ENCODE results near the gene RAD51B. TPM values are rescaled to one million over a fixed set of nuclear protein-coding genes. Genes with fewer than 3 reads are reported as not detected.
A peak's percentile ranks its signal among the peaks of the same experiment; 100 is the strongest.

The RAD51B gene
- total and polyA plus RNA-seq, 2 of the 13 experiments (the other 11 are each of a cell fraction or from before 2014, with no cell fraction given): 7.0 to 9.5 TPM

GRCh38 chr14:68547305-68548193 lies 728.0 kb downstream of the RAD51B start:
- BruUV-seq (replicated peaks): no TSS peak
- peaks cover 26% of the 10 kb centered on the region for H3K4me1 ChIP-seq (ENCODE audit: insufficient read depth, low read length)
- no peaks in the 10 kb centered on the region for H3K79me2 ChIP-seq (ENCODE audit: insufficient read depth, low read length)
- DNase-seq (ENCODE audit: low spot score) (no peak), FAIRE-seq (no peak), ATAC-seq (no peak)
- H3K9ac ChIP-seq (ENCODE audit: insufficient read depth, low read depth, low read length): no peak overlapping the region
- WGBS (ENCODE audit: low lambda C conversion rate): 58% methylated on average over 12 of the region's 12 CpGs
- in situ Hi-C loops (cut with HindIII; ENCODE audit: extremely low pct_ligation_motif_present, low pct_unique_long_range_greater_than_20kb): no loop called here
- POLR2A ChIA-PET: no interaction called here
- TF ChIP-seq ZNF556 (CRISPR knock-in tag; IDR thresholded peaks at IDR 0.05; ENCODE audit: borderline replicate concordance) (no peak), ZNF576 (CRISPR knock-in tag; IDR thresholded peaks at IDR 0.05) (no peak), NAIF1 (CRISPR knock-in tag; IDR thresholded peaks at IDR 0.05; ENCODE audit: borderline replicate concordance) (no peak), CREBL2 (CRISPR knock-in tag; IDR thresholded peaks at IDR 0.05; ENCODE audit: borderline replicate concordance) (no peak), ETV5 (CRISPR knock-in tag; IDR thresholded peaks at IDR 0.05; ENCODE audit: borderline replicate concordance) (peak; percentile 6; the same call in 1 of the 2 replicates), ZNF530 (CRISPR knock-in tag; IDR thresholded peaks at IDR 0.05; ENCODE audit: low read depth) (no peak), FOSL2 (CRISPR knock-in tag; IDR thresholded peaks at IDR 0.05) (peak; percentile 48), NKX3-1 (CRISPR knock-in tag; IDR thresholded peaks at IDR 0.05) (no peak), PITX1 (CRISPR knock-in tag; IDR thresholded peaks at IDR 0.05) (no peak), ZNF800 (CRISPR knock-in tag; IDR thresholded peaks at IDR 0.05) (no peak), ZNF274 (CRISPR knock-in tag; IDR thresholded peaks at IDR 0.05) (no peak)
- no peak overlapping the region for H3K27ac ChIP-seq (ENCODE audit: extremely low read length, insufficient read depth, low read length)
- no peaks in the 10 kb centered on the region for H3K9me3 ChIP-seq (ENCODE audit: low read length)
- intact Hi-C loops (cut with micrococcal nuclease; ENCODE audit: unreplicated experiment): no loop called here
- H3K4me2 ChIP-seq (ENCODE audit: low read depth, low read length): no peak overlapping the region
- no peak overlapping the region for H2AFZ ChIP-seq (ENCODE audit: low read length)
- H3K36me3 ChIP-seq (replicated peaks in 1 of 2; ENCODE audit: control insufficient read depth in 1 of 2, insufficient read depth in 2 of 2, low read length in 2 of 2): no peaks in the 10 kb centered on the region
- no peaks in the 10 kb centered on the region for H4K20me1 ChIP-seq (ENCODE audit: insufficient read depth, low read length)
- no peaks in the 10 kb centered on the region for H3K27me3 ChIP-seq (ENCODE audit: control insufficient read depth in 1 of 2, insufficient read depth in 2 of 2, low read length in 2 of 2)
- CTCF ChIA-PET (ENCODE audit: low intra/inter-chr PET ratio, low total read pairs): no interaction called here
- H3K4me3 ChIP-seq (replicated peaks in 1 of 3; ENCODE audit: insufficient read depth in 1 of 3, low read depth in 2 of 3, low read length in 3 of 3): no peak overlapping the region

Data from HepG2 (cell line).